Measurements from ENCODE around the gene STIP1.

The STIP1 gene

DNA sequence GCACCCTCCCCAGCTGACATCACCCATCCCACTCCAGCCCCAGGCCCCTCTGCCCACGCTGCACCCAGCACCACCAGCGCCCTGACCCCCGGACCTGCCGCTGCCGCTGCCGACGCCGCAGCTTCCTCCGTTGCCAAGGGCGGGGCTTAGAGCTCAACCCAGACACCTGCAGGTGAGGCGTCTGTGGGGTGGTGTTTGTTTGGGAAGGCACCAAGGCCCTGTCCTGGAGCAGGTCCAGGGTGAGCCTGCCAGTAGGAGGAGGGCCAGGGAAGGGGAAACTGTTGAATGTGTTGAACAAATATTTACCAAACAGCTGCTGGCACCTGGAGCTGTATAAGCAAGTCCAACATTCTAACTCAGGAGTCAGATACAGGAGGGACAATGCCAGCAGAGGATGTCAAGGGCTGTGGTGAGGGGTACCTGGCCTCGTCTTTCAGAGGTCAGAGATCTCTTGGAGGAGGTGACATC lies 51.5 kb downstream of the STIP1 start:
- Histone ChIP-seq H3K9me3 (replicated peaks; ENCODE audit: insufficient read depth, low read length) (no peaks in the 10 kb centered on the region), H3K9me2 (replicated peaks; ENCODE audit: insufficient read depth, low read length) (no peaks in the 10 kb centered on the region), H3K27ac (ENCODE audit: low read length) (no peak overlapping the region), H3K27me3 (replicated peaks; ENCODE audit: insufficient read depth, low read length) (no peaks in the 10 kb centered on the region), H4K20me1 (ENCODE audit: insufficient read depth, low read length) (no peaks in the 10 kb centered on the region), H3K36me3 (replicated peaks; ENCODE audit: insufficient read depth, low read length) (no peaks in the 10 kb centered on the region), H3K4me1 (ENCODE audit: low read length) (peaks cover 21% of the 10 kb centered on the region), H3K4me2 (ENCODE audit: low read depth, low read length) (no peak overlapping the region), H3F3A (ENCODE audit: insufficient read depth, low read length) (peaks cover 24% of the 10 kb centered on the region), H2AFZ (ENCODE audit: low read length) (no peak overlapping the region), H3K79me2 (ENCODE audit: low read length) (peaks cover 25% of the 10 kb centered on the region), H3K4me3 (ENCODE audit: low read length) (no peak overlapping the region), H3K9ac (ENCODE audit: low read length) (no peak overlapping the region)
- TF ChIP-seq, protein P1, sequence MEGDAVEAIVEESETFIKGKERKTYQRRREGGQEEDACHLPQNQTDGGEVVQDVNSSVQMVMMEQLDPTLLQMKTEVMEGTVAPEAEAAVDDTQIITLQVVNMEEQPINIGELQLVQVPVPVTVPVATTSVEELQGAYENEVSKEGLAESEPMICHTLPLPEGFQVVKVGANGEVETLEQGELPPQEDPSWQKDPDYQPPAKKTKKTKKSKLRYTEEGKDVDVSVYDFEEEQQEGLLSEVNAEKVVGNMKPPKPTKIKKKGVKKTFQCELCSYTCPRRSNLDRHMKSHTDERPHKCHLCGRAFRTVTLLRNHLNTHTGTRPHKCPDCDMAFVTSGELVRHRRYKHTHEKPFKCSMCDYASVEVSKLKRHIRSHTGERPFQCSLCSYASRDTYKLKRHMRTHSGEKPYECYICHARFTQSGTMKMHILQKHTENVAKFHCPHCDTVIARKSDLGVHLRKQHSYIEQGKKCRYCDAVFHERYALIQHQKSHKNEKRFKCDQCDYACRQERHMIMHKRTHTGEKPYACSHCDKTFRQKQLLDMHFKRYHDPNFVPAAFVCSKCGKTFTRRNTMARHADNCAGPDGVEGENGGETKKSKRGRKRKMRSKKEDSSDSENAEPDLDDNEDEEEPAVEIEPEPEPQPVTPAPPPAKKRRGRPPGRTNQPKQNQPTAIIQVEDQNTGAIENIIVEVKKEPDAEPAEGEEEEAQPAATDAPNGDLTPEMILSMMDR (IDR thresholded peaks at IDR 0.05; ENCODE audit: low read length), result no peak
- TF ChIP-seq EZH2 (optimal IDR thresholded peaks at IDR 0.05; ENCODE audit: low read depth, low read length) (no peak), EZH2phosphoT487 (IDR thresholded peaks at IDR 0.05; ENCODE audit: low read length) (no peak)
- DNase-seq, result no peak

DNA sequence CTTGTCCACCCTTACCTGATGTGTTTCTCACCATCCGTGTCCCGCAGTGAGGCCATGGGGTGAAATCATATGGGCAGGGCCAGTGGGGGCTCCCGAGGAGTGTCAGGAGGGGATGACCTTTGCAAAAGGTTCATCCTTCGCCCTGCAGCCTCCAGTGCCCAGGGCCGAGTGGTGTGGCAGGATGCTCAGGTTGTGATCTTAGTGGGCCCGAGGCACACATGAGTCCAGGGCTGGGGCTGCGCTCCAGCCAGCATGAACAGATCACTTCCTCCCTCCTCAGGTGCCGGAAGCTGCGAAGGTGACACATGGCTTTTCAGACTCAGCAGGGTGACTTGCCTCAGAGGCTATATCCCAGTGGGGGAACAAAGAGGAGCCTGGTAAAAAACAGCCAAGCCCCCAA lies 52.1 kb downstream of the STIP1 start:
- Histone ChIP-seq H3K36me3 (replicated peaks; ENCODE audit: insufficient read depth, low read length) (no peaks in the 10 kb centered on the region), H3K4me1 (ENCODE audit: low read length) (peaks cover 23% of the 10 kb centered on the region), H3K9me2 (replicated peaks; ENCODE audit: insufficient read depth, low read length) (no peaks in the 10 kb centered on the region), H3K9me3 (replicated peaks; ENCODE audit: insufficient read depth, low read length) (no peaks in the 10 kb centered on the region), H3K27me3 (replicated peaks; ENCODE audit: insufficient read depth, low read length) (no peaks in the 10 kb centered on the region), H3F3A (ENCODE audit: insufficient read depth, low read length) (peaks cover 24% of the 10 kb centered on the region), H3K4me2 (ENCODE audit: low read depth, low read length) (no peak overlapping the region), H3K79me2 (ENCODE audit: low read length) (peaks cover 27% of the 10 kb centered on the region), H3K9ac (ENCODE audit: low read length) (no peak overlapping the region), H4K20me1 (ENCODE audit: insufficient read depth, low read length) (no peaks in the 10 kb centered on the region), H2AFZ (ENCODE audit: low read length) (no peak overlapping the region), H3K4me3 (ENCODE audit: low read length) (no peak overlapping the region), H3K27ac (ENCODE audit: low read length) (no peak overlapping the region)
- no peak for DNase-seq
- TF ChIP-seq, protein P1 (IDR thresholded peaks at IDR 0.05; ENCODE audit: low read length), result no peak
- no peak for TF ChIP-seq EZH2phosphoT487 (IDR thresholded peaks at IDR 0.05; ENCODE audit: low read length)

DNA sequence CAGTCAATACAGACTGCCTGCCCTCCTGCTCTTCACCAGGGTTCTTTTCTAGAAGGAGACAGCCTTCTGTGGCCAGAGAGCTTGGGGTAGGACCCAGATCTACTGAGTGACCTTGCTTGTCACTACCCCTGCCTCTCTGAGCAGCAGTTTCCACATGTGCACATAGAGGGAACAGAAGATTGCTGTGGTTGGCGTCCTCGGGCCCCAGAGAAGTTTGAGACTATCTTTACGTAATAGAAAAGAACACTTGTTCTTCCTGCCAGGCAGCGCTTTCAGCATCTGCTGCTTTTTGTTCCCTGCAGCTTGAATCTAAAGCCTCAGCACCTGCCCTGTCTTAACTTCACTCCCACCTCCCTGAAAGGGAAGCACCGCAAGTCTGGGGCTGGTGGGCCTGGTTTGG lies 53.0 kb downstream of the STIP1 start:
- DNase-seq, result no peak
- Histone ChIP-seq H3K27ac (ENCODE audit: low read length) (no peak overlapping the region), H3K4me3 (ENCODE audit: low read length) (no peak overlapping the region)

More for the DNA sequence above, 53.0 kb downstream of the STIP1 start:
- TF ChIP-seq, protein P1 (IDR thresholded peaks at IDR 0.05; ENCODE audit: low read length), result no peak
- TF ChIP-seq EZH2phosphoT487 (IDR thresholded peaks at IDR 0.05; ENCODE audit: low read length), result no peak
- TF ChIP-seq EZH2 (optimal IDR thresholded peaks at IDR 0.05; ENCODE audit: low read depth, low read length), result no peak
- peaks cover 30% of the 10 kb centered on the region for H3F3A ChIP-seq (ENCODE audit: insufficient read depth, low read length)
- H3K27me3 ChIP-seq (replicated peaks; ENCODE audit: insufficient read depth, low read length), result no peaks in the 10 kb centered on the region
- no peaks in the 10 kb centered on the region for H3K9me3 ChIP-seq (replicated peaks; ENCODE audit: insufficient read depth, low read length)
- H3K4me2 ChIP-seq (ENCODE audit: low read depth, low read length), result no peak overlapping the region
- no peaks in the 10 kb centered on the region for H3K9me2 ChIP-seq (replicated peaks; ENCODE audit: insufficient read depth, low read length)
- no peak overlapping the region for H2AFZ ChIP-seq (ENCODE audit: low read length)
- no peaks in the 10 kb centered on the region for H4K20me1 ChIP-seq (ENCODE audit: insufficient read depth, low read length)
- H3K79me2 ChIP-seq (ENCODE audit: low read length), result peaks cover 28% of the 10 kb centered on the region
- peaks cover 23% of the 10 kb centered on the region for H3K4me1 ChIP-seq (ENCODE audit: low read length)
- no peak overlapping the region for H3K9ac ChIP-seq (ENCODE audit: low read length)
- no peaks in the 10 kb centered on the region for H3K36me3 ChIP-seq (replicated peaks; ENCODE audit: insufficient read depth, low read length)

Data from MM.1S (cell line).